Panc1 (cell line): ENCODE results near the gene C1orf116.

Experiments used
- POLR2AphosphoS5 ChIP-seq: IDR thresholded peaks from 2 replicates; pipeline ENCODE4 v1.6.1; 2012; ENCODE audit warnings: mild to moderate bottlenecking, low read depth, low read length, moderate library complexity
- TF ChIP-seq, protein P1 (sequence below): fragments of 450-650 bp; IDR thresholded peaks from 2 replicates; pipeline ENCODE4 v1.5.1; 2017; ENCODE audit warnings: mild to moderate bottlenecking
- TF ChIP-seq, protein P2 (sequence below), 2 experiments: IDR thresholded peaks; 2 replicates each; pipeline ENCODE4 v1.6.1; 2011 to 2012; ENCODE audit warnings: low read depth in 2 of 2, control low read depth in 1 of 2, low read length in 1 of 2, mild to moderate bottlenecking in 1 of 2, moderate library complexity in 1 of 2; ENCODE audit not compliant: insufficient read depth in 1 of 2

DNA sequence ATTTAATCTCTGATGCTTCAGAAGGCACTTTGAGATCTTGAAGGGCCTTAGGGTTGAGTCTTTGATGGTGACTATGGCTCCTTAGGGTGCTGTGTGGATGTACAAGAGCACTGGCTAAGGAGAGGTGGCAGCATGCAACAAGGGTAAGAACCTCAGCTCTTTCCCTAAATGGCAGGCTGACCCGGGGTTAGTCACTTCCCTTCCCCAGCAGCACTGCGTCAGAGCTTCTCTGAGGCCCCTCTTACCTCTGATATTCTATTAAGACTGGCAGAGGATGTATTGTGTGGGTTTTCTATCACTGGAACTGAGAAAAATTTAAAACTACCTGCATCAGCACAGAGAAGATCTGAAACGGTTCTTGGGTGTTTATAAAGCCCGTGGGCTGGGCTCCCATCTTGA is 11.8 kb downstream of the C1orf116 start:
- TF ChIP-seq, protein P1, sequence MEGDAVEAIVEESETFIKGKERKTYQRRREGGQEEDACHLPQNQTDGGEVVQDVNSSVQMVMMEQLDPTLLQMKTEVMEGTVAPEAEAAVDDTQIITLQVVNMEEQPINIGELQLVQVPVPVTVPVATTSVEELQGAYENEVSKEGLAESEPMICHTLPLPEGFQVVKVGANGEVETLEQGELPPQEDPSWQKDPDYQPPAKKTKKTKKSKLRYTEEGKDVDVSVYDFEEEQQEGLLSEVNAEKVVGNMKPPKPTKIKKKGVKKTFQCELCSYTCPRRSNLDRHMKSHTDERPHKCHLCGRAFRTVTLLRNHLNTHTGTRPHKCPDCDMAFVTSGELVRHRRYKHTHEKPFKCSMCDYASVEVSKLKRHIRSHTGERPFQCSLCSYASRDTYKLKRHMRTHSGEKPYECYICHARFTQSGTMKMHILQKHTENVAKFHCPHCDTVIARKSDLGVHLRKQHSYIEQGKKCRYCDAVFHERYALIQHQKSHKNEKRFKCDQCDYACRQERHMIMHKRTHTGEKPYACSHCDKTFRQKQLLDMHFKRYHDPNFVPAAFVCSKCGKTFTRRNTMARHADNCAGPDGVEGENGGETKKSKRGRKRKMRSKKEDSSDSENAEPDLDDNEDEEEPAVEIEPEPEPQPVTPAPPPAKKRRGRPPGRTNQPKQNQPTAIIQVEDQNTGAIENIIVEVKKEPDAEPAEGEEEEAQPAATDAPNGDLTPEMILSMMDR, result no peak
- TF ChIP-seq POLR2AphosphoS5, result no peak
- TF ChIP-seq, protein P2, sequence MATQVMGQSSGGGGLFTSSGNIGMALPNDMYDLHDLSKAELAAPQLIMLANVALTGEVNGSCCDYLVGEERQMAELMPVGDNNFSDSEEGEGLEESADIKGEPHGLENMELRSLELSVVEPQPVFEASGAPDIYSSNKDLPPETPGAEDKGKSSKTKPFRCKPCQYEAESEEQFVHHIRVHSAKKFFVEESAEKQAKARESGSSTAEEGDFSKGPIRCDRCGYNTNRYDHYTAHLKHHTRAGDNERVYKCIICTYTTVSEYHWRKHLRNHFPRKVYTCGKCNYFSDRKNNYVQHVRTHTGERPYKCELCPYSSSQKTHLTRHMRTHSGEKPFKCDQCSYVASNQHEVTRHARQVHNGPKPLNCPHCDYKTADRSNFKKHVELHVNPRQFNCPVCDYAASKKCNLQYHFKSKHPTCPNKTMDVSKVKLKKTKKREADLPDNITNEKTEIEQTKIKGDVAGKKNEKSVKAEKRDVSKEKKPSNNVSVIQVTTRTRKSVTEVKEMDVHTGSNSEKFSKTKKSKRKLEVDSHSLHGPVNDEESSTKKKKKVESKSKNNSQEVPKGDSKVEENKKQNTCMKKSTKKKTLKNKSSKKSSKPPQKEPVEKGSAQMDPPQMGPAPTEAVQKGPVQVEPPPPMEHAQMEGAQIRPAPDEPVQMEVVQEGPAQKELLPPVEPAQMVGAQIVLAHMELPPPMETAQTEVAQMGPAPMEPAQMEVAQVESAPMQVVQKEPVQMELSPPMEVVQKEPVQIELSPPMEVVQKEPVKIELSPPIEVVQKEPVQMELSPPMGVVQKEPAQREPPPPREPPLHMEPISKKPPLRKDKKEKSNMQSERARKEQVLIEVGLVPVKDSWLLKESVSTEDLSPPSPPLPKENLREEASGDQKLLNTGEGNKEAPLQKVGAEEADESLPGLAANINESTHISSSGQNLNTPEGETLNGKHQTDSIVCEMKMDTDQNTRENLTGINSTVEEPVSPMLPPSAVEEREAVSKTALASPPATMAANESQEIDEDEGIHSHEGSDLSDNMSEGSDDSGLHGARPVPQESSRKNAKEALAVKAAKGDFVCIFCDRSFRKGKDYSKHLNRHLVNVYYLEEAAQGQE (IDR thresholded peaks at IDR 0.05; ENCODE audit: insufficient read depth in 1 of 2, low read depth in 2 of 2, low read length in 1 of 2), result no peak
